Activated T-cell treated with anti-CD3 and anti-CD28 coated beads, Interleukin-2, amount 50 U/mL, for 1 hour (primary cell): Measurements from ENCODE around the gene ALG13.
"Not testable (repeated sequence)": the region's sequence is repeated elsewhere in the genome, so short reads cannot be mapped to it uniquely, and the experiment has no call there.

Experiments
- DNase-seq: peaks from one replicate; pipeline ENCODE4 v3.0.0-alpha.2; 2020

Gene ALG13

GRCh38 chrX:111680988-111681779 is at the start of gene ALG13:
TSS of gene ALG13 (plus strand) at chrX:111681170. CDS start at chrX:111681219, 49 bp downstream.
- peak; percentile 88 for DNase-seq

- no peak for DNase-seq
Observed at GRCh38 chrX:111634823-111635729, 45.9 kb upstream of the ALG13 start.

DNA sequence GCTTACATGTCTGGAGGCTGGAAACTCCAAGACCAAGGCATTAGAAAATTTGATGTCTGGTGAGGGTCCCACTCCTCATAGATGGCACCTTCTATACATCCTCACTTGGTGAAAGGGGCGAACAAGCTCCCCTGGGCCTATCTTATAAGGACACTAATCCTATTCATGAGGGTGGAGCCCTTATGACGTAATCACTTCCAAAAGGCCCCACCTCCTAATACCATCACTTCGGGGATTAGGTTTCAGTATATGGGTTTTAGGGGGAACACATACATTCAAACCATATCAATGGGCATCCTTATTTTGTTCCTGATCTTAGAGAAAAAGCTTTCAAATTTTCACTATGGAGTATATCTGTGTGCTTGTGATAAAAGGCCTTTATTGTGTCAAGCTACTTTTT is 39.0 kb upstream of the ALG13 start:
- DNase-seq = no peak

DNA sequence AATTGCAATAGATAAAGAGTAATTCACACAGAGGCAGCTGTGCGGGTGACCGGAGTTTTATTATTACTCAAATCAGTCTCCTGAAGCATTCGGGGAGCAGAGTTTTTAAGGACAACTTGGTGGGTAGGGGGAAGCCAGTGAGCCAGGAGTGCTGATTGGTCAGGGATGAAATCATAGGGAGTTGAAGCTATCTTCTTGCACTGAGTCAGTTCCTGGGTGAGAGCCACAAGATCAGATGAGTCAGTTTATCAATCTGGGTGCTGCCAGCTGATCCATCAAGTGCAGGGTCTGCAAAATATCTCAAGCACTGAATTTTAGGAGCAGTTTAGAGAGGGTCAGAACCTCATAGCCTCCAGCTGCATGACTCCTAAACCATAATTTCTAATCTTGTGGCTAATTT is 35.8 kb upstream of the ALG13 start:
- not testable (repeated sequence) for DNase-seq

- DNase-seq = no peak
Observed at GRCh38 chrX:111645607-111646006, 35.4 kb upstream of the ALG13 start.

DNA sequence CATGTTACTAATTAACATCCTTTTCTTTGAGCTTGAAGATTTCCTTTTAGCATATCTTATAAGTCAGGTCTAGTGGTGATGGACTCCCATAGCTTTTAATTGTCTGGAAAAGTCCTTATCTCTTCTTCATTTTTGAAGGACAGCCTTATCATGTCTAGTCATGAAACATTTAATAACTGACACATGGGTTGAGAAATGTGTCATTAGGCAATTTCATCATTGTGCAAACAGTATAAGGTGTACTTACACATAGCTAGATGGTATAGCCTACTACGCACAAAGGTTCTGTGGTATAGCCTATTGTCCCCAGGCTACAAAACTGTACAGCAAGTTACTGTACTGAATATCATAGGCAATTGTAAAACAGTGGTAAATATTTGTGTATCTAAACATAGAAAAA is 34.5 kb upstream of the ALG13 start:
- DNase-seq = no peak

DNA sequence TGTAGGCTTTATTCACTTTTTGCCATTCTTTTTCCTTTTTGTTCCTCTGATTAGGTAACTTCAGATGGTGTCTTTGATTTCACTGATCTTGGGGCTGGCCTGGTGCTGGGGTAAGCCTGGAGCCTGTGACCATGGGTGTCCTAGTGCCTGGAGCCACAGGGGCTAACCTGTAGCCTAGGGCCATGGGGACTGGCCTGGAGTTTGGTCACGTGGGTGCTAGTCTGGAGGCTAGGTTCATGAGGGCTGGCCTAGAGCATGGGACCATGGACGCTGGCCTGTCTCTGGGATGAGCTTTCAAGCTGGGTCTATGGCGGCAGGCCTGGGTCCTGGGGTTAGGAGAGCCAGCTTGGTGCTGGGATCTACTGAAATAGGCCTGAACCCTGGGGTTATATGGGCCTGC is 32.2 kb upstream of the ALG13 start:
- DNase-seq = no peak

DNA sequence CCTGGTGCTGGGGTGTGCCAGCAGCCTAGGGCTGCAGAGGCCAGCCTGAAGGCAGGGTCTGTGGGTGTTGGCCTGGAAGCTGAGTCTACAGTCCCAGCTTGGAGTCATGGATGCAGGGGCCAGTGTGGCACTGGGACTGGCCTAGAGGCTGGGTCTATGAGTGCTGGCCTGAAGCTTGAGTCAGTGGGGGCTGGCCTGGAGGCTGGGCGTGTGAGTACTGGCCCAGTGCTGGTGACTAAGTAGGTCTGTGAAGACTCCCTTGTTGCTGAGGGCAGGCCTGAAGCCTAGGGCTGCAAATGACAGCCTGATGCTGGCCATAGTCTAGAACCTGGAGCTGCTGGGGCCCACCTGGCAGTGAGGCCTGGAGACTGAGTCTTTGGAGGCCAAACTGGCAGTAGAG is 31.3 kb upstream of the ALG13 start:
- DNase-seq = no peak

GRCh38 chrX:111650845-111651244 is 30.1 kb upstream of the ALG13 start:
- no peak for DNase-seq

DNA sequence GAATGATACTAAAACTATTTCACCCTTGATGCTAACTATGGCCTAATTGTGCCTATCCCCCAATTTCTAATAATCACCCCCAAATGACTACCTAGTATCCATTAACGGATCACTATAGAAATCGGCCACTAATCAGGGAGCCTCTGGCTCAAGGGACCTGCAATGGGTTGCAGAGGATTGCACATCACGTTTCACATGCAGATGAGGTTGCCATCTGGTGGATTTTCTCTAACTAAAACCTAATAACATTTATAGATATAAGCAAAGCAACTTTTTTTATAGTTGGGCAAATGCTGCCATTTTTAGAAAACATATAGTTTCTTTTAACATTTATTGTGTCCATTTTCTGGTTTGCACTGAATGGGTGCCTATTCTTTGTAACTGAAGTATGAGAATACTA is 28.3 kb upstream of the ALG13 start:
- DNase-seq = no peak

DNA sequence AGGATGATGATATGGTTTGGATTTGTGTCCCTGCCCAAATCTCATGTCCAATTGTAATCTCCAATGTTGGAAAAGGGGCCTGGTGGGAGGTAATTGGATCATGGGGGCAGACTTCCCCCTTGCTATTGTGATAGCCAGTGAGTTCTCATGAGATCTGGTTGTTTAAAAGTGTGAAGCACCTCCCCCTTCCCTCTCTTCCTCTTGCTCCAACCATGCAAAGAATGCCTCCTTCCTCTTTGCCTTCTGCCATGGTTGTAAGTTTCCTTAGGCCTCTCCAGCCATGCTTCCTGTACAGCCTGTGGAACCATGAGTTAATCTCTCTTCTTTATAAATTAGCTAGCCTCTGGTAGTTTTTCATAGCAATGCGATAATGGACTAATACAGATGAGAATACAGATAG is 19.7 kb upstream of the ALG13 start:
- no peak for DNase-seq

DNA sequence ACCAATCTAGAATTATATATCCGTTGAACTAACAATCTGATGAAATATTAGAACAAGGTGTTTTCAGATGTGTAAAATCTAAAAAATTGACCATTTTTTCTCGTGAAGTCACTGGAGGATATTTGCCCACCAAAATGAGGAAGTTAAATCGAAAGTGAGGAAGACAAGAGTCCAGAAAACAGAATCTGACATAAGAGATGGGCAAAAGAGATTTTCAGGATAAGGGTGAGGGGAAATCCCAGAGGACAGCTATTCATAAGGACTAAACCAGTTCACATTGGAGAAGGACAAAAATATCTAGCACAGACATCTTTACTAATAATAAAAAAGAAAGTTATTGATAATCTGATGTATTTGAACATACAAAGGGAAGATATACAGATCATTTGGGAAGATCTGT is 18.7 kb upstream of the ALG13 start:
- no peak for DNase-seq

GRCh38 chrX:111671668-111672067 is 9.3 kb upstream of the ALG13 start:
- DNase-seq = no peak

DNA sequence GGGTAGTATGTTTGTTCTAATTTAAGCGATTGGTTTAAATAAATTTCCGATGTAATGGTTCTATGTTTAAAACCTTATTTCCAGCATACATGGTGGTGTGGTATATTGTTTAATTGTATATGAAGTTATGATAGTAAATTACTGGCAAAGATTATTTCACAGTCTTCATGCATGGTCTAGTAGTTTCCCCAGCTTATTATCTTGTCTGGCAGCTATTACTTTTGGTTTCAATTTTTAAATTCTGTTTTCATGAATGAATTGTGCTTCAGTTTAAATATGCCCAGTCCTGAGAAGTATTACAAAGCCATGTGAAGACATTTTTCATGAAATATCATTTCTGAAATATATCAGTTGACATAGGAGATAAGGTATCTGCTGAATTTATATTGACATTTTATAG is 6.3 kb downstream of the ALG13 start:
- DNase-seq = no peak

GRCh38 chrX:111695297-111695880 is 14.4 kb downstream of the ALG13 start:
- no peak for DNase-seq

GRCh38 chrX:111719426-111720210 is 38.6 kb downstream of the ALG13 start:
- DNase-seq = no peak

GRCh38 chrX:111728096-111728495 is 47.1 kb downstream of the ALG13 start:
- no peak for DNase-seq

GRCh38 chrX:111731351-111731750 is 50.4 kb downstream of the ALG13 start:
- no peak for DNase-seq

DNA sequence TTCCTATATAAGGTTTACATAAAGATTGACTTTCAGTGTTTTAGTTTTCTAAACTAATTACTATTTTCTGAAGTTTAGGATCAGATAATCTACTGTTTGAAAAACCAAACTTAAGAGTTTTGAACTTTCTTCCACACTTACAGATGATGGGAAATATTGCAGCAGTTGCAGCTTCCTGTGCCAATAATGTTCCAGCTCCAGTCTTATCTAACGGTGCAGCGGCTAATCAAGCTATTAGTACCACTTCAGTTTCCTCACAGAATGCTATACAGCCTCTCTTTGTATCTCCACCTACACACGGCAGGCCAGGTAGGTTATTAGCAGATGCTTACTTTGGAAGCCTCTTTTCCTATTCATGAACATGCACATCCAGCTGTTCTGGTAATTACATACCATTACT is 55.6 kb downstream of the ALG13 start:
- no peak for DNase-seq

GRCh38 chrX:111742018-111742417 is 61.0 kb downstream of the ALG13 start:
- no peak for DNase-seq

DNA sequence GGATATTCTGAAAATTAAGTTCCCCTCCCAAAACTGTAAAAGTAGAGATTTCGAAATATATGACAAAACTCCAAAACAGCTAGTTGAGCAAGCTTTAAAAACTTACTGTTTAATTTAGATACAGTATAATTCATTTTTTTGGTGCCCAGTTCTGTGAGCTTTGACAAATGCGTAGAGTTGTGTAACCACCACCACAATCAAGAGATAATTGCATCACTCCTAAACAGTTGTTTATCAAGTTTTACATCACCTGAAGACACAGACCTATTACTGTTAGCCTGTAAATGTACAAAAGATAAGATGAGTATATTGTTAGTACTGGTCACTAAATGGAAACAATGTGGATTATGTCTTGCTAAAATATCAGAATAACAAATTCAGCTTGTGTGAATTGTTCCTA is 62.3 kb downstream of the ALG13 start:
- DNase-seq = no peak

- DNase-seq = no peak
Observed at GRCh38 chrX:111756486-111756885, 75.5 kb downstream of the ALG13 start.

- DNase-seq = no peak
Observed at GRCh38 chrX:111759686-111760085, 78.7 kb downstream of the ALG13 start.
